Right kidney (tissue), 1 donor: ENCODE measurements around the gene PMEPA1.

ENCODE experiments used
- DNase-seq: peaks from one replicate; pipeline ENCODE4 v3.0.0-alpha.2; 2016

The PMEPA1 gene

DNA sequence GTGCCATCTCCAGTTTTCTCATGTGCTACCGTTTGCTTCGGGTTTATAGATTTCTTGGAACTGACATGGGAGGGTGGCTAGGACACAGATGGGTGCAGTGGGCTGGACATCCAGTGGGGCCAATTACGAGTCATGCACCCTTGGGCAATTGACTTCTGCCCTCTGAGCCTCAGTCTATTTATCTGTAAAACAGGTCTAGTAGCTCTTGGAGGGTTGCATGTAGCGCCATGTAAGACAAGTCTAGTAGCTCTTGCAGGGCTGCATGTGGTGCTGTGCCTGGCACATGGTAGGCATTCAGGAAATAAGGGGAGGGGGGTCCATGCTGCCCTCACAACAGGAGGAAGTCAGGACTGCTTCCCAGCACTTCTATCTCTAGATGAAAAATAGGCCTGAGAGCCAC lies 15.3 kb downstream of the PMEPA1 start:
- no peak for DNase-seq

DNA sequence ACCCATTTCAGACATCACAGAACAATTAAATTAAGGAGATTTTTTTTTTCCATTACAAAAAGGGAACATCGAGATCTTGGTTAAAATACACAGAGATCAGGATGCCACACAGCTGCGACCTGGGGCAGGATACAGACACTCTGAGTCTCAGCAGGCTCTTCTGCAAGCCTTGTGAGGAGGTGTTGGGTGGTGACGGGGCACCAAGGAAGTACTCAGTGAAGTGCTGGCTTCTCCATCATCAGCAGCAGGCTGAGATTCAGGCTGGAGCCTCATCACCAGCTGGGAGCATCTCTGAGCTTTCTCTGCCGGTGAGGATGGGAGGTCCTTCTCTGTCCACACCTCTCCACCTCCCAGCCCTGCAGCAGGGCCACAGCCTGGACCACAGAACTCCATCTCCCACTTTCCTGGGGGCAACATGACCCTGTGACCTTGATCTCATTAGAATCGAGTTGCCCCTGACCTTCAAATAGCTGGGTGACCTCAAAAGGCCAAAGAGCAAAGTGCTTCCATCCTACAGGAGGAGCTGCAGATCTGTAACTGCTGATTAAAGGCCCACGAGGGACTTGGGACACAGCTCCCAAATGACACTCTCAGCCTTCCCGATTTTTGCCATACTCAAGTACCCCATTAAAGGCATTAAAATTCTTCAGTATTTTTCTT lies 16.0 kb downstream of the PMEPA1 start:
- no peak for DNase-seq

DNA sequence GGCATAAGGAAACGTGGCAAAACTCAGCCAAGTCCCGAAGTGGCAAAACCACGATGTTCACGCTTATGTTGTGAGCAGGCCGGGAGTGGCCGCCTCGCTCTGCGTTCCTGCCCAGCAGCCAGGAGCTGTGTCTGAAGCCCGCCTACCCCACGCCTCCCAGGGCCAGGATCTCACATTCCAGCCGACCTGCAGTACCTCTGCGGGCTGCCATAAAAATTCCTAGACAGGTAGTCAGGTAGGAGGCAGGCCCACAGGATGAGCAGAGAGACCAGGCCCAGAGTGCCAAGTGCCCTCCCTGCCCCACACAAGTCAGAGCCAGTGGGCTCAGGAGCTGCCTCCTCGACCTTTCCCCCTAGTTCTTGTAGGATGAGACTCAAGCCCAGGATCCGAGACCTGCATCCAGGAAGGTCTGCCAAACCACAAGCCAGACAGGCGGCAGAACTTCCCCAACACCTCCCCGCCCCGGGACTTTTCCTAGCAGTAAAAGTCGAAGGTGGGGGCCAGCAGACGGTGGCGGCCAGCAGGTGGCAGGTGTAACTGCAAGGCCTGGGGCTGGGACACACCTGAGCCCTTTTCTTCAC lies 16.7 kb downstream of the PMEPA1 start:
- DNase-seq, result no peak

DNA sequence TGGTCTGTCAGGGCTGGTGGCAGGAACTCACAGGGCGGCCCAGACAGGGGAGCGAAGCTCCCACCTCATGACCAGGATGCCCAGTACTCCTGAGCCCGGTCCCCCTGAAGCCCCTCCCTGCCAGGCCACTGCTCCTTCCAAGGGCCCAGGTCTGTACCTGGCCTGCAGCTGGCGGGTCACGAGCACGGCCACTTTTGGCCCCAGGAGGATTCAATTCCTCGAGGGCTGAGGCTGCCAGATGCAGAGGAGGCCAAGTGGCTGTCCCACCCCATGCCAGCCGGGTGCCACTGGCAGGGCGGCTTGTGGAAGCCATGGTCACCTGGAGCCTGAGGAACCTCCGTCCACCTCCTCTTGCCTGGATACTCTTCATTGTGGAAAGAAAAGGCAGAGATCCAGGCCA lies 17.4 kb downstream of the PMEPA1 start:
- no peak for DNase-seq

DNA sequence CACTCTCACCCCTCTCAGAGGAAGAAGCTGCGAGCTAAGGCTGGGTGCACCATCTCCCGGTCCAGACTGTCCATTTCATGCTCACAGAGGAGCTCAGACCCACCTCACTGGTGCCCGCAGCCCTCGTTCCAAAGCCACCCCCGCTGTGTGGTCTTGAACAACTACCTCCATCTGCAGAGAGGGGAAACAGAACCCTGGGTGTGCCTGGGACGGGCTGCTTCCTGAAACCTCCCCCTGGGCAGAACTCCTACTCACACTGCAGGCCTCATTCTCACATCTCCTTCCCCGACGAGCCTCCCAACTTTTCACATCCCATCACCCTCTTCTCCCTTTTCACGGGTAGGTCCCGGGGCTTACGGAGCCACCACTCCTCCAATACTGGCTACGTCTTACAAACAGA lies 18.1 kb downstream of the PMEPA1 start:
- DNase-seq, result no peak

DNA sequence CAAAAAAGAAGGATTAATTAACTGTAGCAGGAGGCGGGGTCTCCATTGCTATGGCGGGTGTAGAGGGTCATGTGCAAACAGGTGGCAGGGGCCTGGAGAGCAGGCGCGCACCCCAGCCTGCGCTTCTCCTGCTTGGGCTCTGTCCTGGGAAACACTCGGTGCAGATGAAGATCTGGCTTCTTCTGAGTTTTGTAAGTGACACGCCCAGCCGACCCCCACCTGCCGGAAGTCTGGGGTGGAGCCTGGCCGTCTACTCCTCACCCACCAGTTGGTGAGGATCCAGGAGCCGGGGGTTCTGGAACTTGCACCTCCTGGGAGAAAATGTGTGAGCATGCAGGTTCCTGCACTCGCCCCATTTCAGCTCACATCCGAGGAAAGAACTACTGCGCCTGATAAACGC lies 19.3 kb downstream of the PMEPA1 start:
- no peak for DNase-seq

DNA sequence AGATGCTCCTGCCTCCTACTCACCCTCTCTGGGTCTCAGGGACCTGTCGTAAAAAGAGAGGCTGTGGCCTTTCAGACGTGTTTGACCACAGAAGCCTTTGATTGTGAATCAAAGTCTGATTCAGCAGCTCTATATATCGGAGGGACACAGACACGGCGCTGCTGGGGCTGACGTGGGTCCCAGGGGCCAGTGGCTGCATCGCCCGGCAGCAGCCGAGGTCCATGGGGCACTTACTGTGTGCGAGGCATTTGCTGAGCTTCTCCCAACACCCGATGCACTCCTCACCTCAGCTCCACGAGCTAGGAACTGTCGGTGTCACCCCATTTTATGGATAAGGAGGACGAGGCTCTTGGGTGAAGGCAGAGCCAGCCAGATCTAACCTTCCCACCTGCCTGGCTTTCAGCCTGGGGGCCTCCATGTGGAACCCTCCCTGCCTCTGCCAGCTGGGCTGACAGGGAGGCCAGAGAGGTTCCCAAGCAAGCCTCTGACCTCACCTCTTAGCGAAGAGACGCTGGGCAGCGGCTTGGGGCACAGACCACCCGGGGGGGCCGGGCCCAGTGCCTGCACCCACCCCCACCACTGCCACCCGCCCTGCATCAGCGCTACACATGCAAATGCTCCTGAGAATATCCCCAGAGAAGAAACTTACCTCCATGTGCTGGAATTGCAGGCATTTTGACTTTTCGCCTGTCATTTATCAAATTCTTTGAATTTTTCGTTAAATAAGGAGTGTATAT lies 19.9 kb downstream of the PMEPA1 start:
- DNase-seq, result no peak

DNA sequence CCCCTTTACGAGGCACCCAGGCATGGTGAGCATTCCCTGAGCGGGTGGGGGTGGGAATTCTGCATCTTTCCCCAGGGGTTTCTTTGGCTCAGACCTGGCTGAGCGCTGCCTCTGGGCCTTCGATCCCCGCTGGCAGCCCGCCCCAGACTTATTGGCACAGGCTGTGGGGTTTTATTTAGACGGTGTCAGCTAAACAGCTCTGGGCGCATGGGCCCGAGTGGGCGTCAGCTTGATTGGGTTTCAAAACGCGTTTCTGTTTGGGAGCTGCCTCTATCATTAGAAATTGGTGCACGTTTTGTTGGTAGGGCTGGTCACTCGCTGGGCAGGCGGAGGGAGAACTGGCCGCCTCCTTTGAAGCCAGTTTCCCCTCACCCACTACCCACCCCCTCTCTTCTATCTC lies 21.0 kb downstream of the PMEPA1 start:
- no peak for DNase-seq

DNA sequence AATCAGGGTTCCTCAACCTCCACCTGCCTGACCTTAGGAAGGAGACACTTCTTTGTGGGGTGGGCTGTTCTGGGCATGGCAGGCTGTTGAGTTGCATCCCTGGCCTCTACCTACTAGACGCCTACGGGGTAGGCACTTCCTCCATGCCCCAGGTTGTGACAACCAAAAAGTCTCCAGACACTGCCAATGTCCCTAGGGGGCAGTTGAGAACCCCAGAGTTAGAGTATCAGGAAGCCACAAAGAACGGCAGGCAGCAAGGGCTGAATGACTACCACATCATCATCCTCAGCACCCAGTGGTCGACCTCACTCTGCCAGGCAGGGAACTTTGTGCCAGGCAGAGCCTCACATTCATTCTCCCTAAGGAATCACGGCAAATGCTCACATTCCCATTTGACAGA lies 21.5 kb downstream of the PMEPA1 start:
- no peak for DNase-seq

DNA sequence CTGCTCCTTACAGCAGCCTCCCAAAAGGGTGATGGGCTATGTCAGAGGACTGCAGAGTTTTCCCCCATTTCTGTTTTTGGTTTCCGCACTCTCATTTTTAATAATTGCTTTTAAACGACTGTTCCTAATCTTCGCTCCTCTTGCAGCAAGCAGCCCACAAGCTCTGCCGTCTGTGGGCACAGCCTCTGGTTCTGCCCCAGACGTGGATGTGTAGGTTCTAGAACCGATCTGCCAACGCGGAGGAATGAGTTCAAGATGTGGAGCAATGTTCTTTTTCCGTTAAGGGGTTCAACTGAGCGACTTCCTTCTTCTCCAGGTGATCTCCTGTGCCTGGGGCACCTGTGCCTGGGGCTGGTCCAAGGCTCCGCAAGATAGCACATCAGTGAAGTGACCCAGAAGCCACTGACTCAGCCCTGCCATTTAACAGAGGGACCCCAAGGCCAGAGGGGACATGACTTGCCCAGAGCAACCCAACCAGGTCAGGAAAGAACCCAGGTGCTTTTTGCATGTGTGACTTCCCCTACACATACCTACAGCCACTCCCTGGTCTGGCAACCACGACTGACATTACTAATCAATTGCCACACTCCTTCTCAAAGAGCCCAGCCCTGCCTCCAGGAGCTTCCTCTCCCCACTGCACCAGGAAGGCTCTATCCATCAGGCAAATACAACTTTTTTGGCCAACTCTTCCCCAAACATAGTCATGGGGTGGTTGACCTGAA lies 22.7 kb downstream of the PMEPA1 start:
- DNase-seq, result no peak

DNA sequence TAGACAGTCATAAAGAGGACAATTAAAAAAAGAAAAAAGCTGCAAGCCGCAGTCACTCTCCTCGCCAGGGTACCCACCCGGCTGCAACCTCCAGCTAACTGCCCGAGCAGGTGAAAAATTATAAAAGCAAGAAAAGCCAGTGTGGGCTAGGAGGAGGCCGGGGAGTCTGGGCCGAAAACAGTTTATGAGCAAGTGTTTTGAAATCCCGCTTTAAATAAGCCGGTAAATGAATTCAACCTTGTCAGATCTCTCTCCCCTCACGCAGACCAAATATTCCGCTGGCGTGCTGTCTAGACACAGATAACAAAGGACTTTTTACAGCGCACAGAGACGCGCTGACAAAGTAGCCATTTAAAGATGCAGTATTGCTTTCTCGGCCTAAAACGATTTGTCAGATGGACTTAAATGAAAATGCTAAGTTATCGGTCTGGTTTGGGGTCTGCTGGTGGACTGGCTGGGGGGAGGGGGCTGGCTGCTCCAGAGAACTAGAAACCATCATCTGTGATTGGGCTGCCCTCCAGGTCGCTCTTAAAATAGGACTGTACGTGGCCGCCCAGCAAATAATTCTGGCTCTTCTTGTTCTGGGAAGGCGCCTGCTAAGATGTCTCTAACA lies 24.6 kb downstream of the PMEPA1 start:
- DNase-seq, result no peak

DNA sequence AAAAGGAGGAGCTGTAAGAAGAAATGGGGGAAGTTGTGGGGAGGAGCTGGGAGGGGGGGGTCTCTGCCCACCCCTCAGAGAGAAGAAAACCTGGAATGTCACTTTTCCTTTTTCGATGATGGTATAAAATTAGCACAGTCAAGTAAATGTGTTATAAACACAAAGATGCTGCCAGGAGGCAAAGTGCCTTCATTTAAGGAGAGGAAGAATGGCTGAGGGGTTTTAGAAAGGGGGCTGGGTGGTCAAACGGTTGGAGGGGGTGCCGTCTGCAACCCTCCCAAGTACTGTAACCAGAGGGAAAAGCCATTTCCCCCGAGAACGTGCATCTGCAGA lies 25.0 kb downstream of the PMEPA1 start:
- DNase-seq, result no peak

DNA sequence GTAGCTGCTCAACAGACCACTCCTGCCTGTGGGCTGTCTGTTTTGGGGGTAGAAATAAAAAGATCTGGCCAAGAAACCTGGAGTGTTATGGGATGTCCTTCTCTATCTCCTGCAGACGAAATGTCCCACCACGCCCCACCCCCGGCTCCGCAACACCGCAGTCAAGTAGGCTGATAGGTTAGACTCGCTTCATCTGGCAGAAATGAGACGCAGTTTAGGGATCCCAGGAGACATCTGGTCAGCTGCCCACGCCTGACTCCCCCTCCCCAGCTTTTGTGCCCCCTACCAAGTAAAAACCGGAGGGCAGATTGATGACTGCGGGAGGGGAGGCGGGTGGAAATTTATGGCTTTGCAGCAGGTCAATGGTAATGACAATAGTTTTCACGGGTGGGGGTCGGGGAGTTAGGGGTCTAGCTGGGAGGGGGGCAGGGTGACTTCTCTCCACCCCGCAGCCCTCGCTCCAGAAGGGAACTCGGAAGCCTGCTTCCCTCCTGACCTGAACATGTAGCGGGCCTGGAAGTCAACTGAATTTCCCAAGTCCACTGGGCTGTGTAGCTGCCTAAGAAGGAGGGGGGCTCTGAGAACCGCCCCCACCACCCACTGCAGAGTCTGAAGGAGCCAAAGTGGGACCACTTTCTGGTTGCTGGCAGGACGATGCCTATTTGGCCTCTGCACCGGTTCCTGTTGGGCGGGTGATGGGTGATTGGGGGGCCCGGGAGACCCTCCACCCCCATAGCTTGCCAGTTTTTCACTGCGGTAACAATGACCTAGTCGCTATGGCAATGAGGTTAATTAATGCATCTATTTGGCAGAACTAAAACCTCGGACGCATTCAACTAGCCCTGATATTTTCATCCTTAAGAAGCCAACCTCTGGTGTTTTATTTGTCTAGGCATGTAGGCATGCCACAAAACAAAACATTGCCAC lies 25.7 kb downstream of the PMEPA1 start:
- DNase-seq, result no peak

DNA sequence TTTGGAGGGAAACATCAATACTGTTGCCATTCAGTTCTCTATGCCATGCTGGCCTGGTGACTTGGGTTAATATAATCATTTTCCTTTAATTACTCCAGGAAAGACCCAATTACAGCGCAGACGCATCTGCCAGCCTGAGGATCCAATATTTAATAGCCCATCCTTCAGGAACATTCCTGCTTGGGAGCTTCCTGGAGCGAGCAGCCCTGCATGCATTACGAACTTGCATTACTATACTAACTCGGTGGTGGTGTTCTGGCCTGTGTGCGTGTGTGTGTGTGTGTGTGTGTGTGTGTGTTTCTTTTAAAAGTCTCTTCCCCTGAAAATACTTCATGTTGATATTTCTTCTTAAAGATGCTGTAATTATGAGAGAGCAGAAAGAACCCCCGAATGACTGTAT lies 26.5 kb downstream of the PMEPA1 start:
- no peak for DNase-seq

DNA sequence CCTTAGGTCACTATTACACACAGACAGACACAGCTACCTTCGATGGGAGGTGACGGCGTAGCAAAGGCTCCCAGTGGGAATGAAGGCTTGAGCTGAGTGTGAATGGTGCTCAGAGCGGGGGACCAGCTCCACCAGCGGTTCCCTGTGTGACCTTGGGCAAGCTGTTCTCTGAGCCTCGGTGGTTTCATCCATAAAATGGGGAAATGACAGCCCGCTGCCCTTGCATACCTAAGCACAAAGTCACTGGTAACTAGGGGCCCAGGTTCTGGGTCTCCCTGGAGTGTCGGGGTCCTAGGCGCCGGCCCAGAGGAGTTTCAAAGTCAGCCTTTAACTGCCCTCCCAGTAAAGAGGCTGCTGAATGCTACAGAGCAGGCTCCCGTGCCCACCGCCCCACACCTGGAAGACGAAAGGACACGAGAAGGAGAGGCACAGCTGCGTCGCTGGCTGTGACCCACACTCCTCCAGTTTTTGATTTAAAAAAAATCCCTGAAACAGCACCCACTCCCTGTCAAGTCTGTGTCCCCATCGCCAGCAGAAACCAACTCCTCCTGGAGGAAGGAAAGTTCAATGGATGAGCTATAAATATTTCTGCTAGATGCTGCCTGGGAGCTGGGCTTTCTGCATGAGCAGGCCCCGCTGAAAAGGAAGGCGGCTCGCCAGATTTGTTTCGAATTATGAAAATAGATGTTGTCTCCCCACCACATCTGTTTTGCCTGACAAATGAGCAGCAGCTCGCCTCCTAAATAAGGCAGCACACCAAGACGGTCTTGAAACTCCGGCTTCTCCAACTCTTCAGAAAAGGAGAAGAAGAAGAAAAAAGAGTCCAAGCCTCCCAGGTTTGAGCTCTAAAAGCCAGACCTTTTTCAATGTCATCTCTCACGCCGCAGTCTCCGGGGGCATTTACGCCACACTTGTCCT lies 27.4 kb downstream of the PMEPA1 start:
- DNase-seq, result peak; percentile 50

DNA sequence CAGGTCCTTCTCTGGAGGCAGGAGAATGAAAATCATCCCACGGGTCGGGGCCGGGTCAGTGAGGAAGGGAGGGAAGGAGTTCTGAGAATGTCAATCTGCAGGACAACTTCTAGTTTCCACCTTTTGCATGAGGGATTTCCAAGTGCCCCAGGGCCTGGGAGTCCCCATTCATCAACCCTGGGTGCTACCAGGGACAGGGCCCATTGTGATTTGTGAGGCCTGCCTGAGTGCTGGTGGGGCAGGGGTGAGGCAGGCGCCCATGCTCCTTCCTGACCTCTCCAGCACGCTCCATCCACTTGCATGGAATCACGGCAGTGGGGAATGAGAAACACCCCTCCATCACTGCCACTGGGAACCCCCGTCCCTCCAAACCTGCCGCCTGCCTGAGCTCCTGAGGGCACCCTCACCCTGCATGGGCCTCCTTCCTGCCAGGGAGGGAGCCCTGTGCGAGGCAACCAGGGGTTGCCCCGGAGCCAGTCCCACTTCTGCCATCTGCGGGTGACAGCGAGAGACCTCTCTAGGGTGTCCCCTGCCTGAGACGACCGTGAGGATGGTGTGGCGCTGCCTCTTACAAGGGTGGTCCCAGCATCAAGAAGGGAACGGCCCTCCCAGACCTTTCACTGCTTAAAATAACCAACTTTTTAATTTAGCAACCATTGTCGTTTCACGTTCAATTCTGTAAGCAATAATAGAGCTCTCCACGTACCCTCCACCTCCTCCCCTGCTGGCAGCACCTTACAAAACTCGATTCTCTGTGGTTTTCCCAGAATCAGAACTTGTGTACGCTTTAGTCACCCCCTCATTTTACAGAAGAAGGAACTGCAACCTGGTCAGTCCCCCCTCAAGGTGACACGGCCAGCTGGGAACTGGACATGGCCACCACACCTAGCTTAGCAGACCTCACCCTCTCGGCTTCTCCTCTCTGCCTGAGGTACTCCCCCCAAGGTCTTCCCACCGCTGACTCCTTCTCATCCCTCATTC lies 28.6 kb downstream of the PMEPA1 start:
- no peak for DNase-seq

DNA sequence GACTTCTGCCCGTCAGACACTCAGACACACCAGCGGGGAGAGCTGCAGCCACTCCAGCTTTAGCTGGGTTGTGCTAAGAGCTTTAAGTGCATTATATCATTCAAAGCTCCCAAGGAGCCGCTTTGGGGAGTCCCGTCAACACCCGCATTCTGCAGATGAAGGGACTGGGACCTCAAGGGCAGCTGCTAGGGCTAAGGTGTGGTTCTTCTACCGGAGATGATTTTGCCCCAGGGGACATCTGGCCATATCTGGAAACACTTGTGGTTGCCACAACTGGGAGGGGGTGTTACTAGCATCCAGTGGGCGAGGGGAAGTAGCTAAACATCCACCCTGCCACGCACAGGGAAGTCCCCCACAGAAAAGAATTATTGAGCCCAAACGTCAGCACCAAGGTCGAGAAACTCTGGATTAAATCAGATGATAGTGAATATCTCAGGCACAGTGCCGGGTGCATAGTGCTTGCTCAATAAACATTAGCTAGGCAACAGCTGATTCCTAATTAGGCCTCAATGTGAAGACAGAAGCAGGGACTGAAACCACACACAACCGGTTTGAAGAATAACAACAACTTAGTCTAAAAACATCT lies 29.6 kb downstream of the PMEPA1 start:
- DNase-seq, result no peak

DNA sequence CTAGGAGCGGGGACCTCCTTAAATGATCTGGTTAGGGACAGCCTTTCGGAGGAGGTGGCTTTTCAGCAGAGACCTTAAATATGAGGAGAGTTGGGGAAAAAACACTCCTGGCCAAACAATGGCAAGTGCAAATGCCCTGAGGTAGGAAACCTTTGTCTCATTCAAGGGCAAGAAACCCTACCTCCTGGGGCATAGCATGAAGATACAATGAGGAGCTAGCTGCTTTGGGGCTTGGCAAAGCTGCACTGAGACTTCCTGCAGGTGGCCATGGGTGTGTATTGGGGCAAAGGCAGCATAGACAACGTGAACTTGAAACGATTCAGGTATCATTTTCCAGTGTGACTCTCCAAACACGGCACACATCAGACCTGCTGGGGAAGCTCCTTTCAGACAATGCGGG lies 30.7 kb downstream of the PMEPA1 start:
- no peak for DNase-seq

DNA sequence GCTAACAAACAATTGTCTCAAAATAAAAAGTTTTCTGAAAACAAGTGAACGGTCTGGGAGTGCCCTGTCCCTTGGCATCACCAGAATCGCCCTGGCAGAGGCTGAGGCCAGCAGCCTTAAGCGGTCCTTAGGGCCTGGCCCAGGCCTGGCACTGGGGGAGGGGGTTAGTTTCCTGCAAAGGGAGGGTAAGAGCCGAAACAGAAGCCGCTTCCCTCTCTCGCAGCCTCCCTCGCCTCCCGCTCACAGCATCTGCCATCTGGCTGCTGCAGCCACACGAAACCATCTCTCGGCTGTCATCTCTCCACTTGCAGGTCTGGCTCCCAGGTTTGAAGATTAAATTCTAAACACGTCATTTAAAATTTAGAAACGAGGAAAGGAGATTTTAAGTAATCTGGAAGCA lies 31.5 kb downstream of the PMEPA1 start:
- DNase-seq, result no peak
